ENCODE measurements around the gene PTF1A. TPM values are rescaled to one million over a fixed set of nuclear protein-coding genes. Genes with fewer than 3 reads are reported as not detected.

Gene PTF1A
- total RNA-seq, 1 donor from 2014 or later, result not detected

GRCh38 chr10:23171232-23171876 lies 20.8 kb upstream of the PTF1A start:
- no peak for DNase-seq (ENCODE audit: low spot score)
- H3K27me3 Mint-ChIP-seq (ENCODE audit: low read depth), result peaks cover 55% of the 10 kb centered on the region
- H3K27ac Mint-ChIP-seq, result no peak overlapping the region

GRCh38 chr10:23172429-23173213 lies 19.5 kb upstream of the PTF1A start:
- Mint-ChIP-seq H3K4me1 (ENCODE audit: low read depth) (no peaks in the 10 kb centered on the region), H3K4me3 (ENCODE audit: low read depth) (no peak overlapping the region), H3K36me3 (ENCODE audit: low read depth) (no peaks in the 10 kb centered on the region), H3K27me3 (ENCODE audit: low read depth) (peaks cover 64% of the 10 kb centered on the region), H3K9me3 (no peaks in the 10 kb centered on the region), H3K27ac (no peak overlapping the region)
- DNase-seq (ENCODE audit: low spot score), result no peak
- intact Hi-C loops (cut with micrococcal nuclease), result loop anchor here (2.0 kb wide), 1 partner anchor 22 kb away; no protein-coding TSS in a partner anchor

More at GRCh38 chr10:23171232-23171876, 20.8 kb upstream of the PTF1A start:
- H3K4me1 Mint-ChIP-seq (ENCODE audit: low read depth), result no peaks in the 10 kb centered on the region
- H3K4me3 Mint-ChIP-seq (ENCODE audit: low read depth), result no peak overlapping the region
- H3K9me3 Mint-ChIP-seq, result no peaks in the 10 kb centered on the region
- intact Hi-C loops (cut with micrococcal nuclease), result no loop called here
- no peaks in the 10 kb centered on the region for H3K36me3 Mint-ChIP-seq (ENCODE audit: low read depth)

GRCh38 chr10:23173214-23174073 lies 18.7 kb upstream of the PTF1A start:
- Mint-ChIP-seq H3K4me1 (ENCODE audit: low read depth) (no peaks in the 10 kb centered on the region), H3K27me3 (ENCODE audit: low read depth) (peaks cover 62% of the 10 kb centered on the region), H3K36me3 (ENCODE audit: low read depth) (no peaks in the 10 kb centered on the region), H3K9me3 (no peaks in the 10 kb centered on the region), H3K27ac (no peak overlapping the region), H3K4me3 (ENCODE audit: low read depth) (no peak overlapping the region)
- intact Hi-C loops (cut with micrococcal nuclease), result loop anchor here (2.0 kb wide), 1 partner anchor 21 kb away; no protein-coding TSS in a partner anchor
- DNase-seq (ENCODE audit: low spot score), result no peak

GRCh38 chr10:23174074-23174976 lies 17.8 kb upstream of the PTF1A start:
- no peaks in the 10 kb centered on the region for H3K9me3 Mint-ChIP-seq
- no peaks in the 10 kb centered on the region for H3K36me3 Mint-ChIP-seq (ENCODE audit: low read depth)
- H3K27ac Mint-ChIP-seq, result no peak overlapping the region
- H3K4me1 Mint-ChIP-seq (ENCODE audit: low read depth), result no peaks in the 10 kb centered on the region
- intact Hi-C loops (cut with micrococcal nuclease), result no loop called here
- DNase-seq (ENCODE audit: low spot score), result no peak
- H3K4me3 Mint-ChIP-seq (ENCODE audit: low read depth), result no peak overlapping the region
- H3K27me3 Mint-ChIP-seq (ENCODE audit: low read depth), result peaks cover 61% of the 10 kb centered on the region

GRCh38 chr10:23174977-23175512 lies 17.1 kb upstream of the PTF1A start:
- Mint-ChIP-seq H3K36me3 (ENCODE audit: low read depth) (no peaks in the 10 kb centered on the region), H3K4me1 (ENCODE audit: low read depth) (no peaks in the 10 kb centered on the region), H3K4me3 (ENCODE audit: low read depth) (no peak overlapping the region), H3K27me3 (ENCODE audit: low read depth) (peaks cover 59% of the 10 kb centered on the region), H3K27ac (no peak overlapping the region), H3K9me3 (no peaks in the 10 kb centered on the region)
- intact Hi-C loops (cut with micrococcal nuclease), result no loop called here
- no peak for DNase-seq (ENCODE audit: low spot score)

GRCh38 chr10:23186178-23186577 lies 5.9 kb upstream of the PTF1A start:
- no peak overlapping the region for H3K4me3 Mint-ChIP-seq (ENCODE audit: low read depth)
- no peaks in the 10 kb centered on the region for H3K9me3 Mint-ChIP-seq
- no peaks in the 10 kb centered on the region for H3K36me3 Mint-ChIP-seq (ENCODE audit: low read depth)
- no peak for DNase-seq (ENCODE audit: low spot score)
- no peak overlapping the region for H3K27ac Mint-ChIP-seq
- H3K27me3 Mint-ChIP-seq (ENCODE audit: low read depth), result peaks cover 36% of the 10 kb centered on the region
- intact Hi-C loops (cut with micrococcal nuclease), result no loop called here
- no peaks in the 10 kb centered on the region for H3K4me1 Mint-ChIP-seq (ENCODE audit: low read depth)

- H3K27ac Mint-ChIP-seq, result no peak overlapping the region
- H3K4me1 Mint-ChIP-seq (ENCODE audit: low read depth), result no peaks in the 10 kb centered on the region
- intact Hi-C loops (cut with micrococcal nuclease), result no loop called here
- no peak for DNase-seq (ENCODE audit: low spot score)
- H3K36me3 Mint-ChIP-seq (ENCODE audit: low read depth), result no peaks in the 10 kb centered on the region
- H3K9me3 Mint-ChIP-seq, result no peaks in the 10 kb centered on the region
- no peak overlapping the region for H3K4me3 Mint-ChIP-seq (ENCODE audit: low read depth)
- peaks cover 40% of the 10 kb centered on the region for H3K27me3 Mint-ChIP-seq (ENCODE audit: low read depth)
Measured at GRCh38 chr10:23186697-23187096, 5.4 kb upstream of the PTF1A start.

- intact Hi-C loops (cut with micrococcal nuclease), result no loop called here
- H3K27me3 Mint-ChIP-seq (ENCODE audit: low read depth), result peaks cover 38% of the 10 kb centered on the region
- no peak overlapping the region for H3K27ac Mint-ChIP-seq
- no peak for DNase-seq (ENCODE audit: low spot score)
- H3K4me1 Mint-ChIP-seq (ENCODE audit: low read depth), result no peaks in the 10 kb centered on the region
- no peak overlapping the region for H3K4me3 Mint-ChIP-seq (ENCODE audit: low read depth)
- no peaks in the 10 kb centered on the region for H3K9me3 Mint-ChIP-seq
- no peaks in the 10 kb centered on the region for H3K36me3 Mint-ChIP-seq (ENCODE audit: low read depth)
Measured at GRCh38 chr10:23187155-23187554, 5.0 kb upstream of the PTF1A start.

GRCh38 chr10:23189024-23189423 lies 3.1 kb upstream of the PTF1A start:
- DNase-seq (ENCODE audit: low spot score), result no peak
- Mint-ChIP-seq H3K4me1 (ENCODE audit: low read depth) (no peaks in the 10 kb centered on the region), H3K27me3 (ENCODE audit: low read depth) (peaks cover 48% of the 10 kb centered on the region), H3K36me3 (ENCODE audit: low read depth) (no peaks in the 10 kb centered on the region), H3K27ac (no peak overlapping the region), H3K4me3 (ENCODE audit: low read depth) (no peak overlapping the region), H3K9me3 (no peaks in the 10 kb centered on the region)
- intact Hi-C loops (cut with micrococcal nuclease), result no loop called here

- Mint-ChIP-seq H3K4me3 (ENCODE audit: low read depth) (no peak overlapping the region), H3K36me3 (ENCODE audit: low read depth) (no peaks in the 10 kb centered on the region), H3K9me3 (no peaks in the 10 kb centered on the region), H3K27ac (no peak overlapping the region), H3K27me3 (ENCODE audit: low read depth) (peaks cover 62% of the 10 kb centered on the region), H3K4me1 (ENCODE audit: low read depth) (no peaks in the 10 kb centered on the region)
- no peak for DNase-seq (ENCODE audit: low spot score)
- intact Hi-C loops (cut with micrococcal nuclease), result loop anchor here (10.0 kb wide), 1 partner anchor 1696 kb away; no protein-coding TSS in a partner anchor
Measured at GRCh38 chr10:23190872-23191763, 994 bp upstream of the PTF1A start.

All from activated T-helper 2 cell treated with anti-CD3 and anti-CD28 coated beads, Interferon-gamma antibody, Interleukin-2, Interleukin-4, amounts not matched to agents 10 μg/mL and 5 μg/mL and 100 μg/mL, durations not matched to agents 14 hours and 24 hours and 36 hours (primary cell).